Measurements from ENCODE around the gene GPC6. TPM values are rescaled to one million over a fixed set of nuclear protein-coding genes. Genes with fewer than 3 reads are reported as not detected.

The GPC6 gene
- total RNA-seq, 1 donor from 2014 or later: 5.5 TPM

DNA sequence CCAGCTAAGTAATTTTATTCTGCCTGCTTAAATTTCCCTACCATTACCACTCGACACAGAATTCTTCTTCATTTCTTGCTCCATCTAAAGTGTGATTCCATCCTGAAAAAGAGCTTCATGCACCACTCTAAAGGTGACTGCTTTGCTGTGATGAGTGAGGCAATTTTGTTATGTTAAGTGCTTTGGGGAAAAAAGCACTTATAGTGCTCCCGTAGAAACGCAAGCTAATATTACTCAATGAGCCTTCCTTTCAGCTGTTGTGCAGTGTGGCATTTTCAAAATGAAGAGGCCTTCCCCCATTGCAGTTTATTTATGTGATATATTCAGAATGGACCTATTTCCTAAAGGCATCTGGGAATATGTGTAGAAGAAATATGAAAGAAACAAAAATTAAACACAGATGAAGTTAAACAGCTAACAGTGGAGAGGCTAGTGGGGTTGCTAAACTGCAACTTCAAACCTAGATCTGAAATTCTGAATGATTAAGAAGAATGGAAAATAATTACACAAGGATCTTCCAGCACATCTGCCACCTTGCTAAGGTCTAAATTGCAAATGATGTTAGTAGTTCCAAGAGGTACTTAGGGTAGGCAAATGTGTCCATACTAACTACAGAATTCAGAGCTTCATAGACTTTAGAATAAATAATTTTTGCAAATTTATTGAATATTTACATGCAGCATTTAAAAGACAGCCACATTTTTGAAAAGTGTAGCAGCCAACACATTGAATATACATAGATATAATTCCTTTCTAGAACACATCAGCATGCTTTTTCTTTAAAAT, 1041.2 kb downstream of the GPC6 start:
- H3K4me3 ChIP-seq (ENCODE audit: low read depth, low read length): no peak overlapping the region
- no peak for DNase-seq (ENCODE audit: low read depth)
- no peaks in the 10 kb centered on the region for H3K27me3 ChIP-seq (ENCODE audit: control insufficient read depth, insufficient read depth, low read length)

DNA sequence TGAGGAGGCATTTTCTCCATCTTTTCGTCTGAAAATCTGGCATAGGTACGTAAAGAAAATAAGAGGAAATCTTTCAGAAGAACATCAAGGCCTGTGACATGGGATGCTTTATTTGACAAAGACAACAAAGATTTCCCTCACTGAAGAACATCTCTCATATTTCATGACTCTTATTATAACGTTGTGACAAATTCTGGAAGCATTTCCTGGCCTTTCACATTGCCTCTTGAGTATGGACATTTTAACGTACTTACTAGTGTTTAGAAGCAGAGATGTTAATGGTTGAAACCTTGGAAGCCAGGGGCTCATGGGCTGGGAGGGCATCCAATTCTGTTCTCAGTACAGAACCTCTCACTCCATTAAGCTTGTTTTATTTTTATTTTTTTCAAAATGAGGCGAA, 1042.1 kb downstream of the GPC6 start:
- H3K36me3 ChIP-seq (ENCODE audit: control insufficient read depth, insufficient read depth, low read length): no peaks in the 10 kb centered on the region
- H3K27me3 ChIP-seq (ENCODE audit: control insufficient read depth, insufficient read depth, low read length): no peaks in the 10 kb centered on the region
- no peak overlapping the region for H3K4me3 ChIP-seq (ENCODE audit: low read depth, low read length)
- no peak for FAIRE-seq
- TF ChIP-seq, protein P1, sequence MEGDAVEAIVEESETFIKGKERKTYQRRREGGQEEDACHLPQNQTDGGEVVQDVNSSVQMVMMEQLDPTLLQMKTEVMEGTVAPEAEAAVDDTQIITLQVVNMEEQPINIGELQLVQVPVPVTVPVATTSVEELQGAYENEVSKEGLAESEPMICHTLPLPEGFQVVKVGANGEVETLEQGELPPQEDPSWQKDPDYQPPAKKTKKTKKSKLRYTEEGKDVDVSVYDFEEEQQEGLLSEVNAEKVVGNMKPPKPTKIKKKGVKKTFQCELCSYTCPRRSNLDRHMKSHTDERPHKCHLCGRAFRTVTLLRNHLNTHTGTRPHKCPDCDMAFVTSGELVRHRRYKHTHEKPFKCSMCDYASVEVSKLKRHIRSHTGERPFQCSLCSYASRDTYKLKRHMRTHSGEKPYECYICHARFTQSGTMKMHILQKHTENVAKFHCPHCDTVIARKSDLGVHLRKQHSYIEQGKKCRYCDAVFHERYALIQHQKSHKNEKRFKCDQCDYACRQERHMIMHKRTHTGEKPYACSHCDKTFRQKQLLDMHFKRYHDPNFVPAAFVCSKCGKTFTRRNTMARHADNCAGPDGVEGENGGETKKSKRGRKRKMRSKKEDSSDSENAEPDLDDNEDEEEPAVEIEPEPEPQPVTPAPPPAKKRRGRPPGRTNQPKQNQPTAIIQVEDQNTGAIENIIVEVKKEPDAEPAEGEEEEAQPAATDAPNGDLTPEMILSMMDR (IDR thresholded peaks at IDR 0.05; ENCODE audit: insufficient read depth, low read length, severe bottlenecking): no peak
- no peak for DNase-seq (ENCODE audit: low read depth)

More for the DNA sequence above, 1041.2 kb downstream of the GPC6 start:
- FAIRE-seq: no peak
- TF ChIP-seq, protein P1 (IDR thresholded peaks at IDR 0.05; ENCODE audit: insufficient read depth, low read length, severe bottlenecking): no peak
- H3K36me3 ChIP-seq (ENCODE audit: control insufficient read depth, insufficient read depth, low read length): no peaks in the 10 kb centered on the region

DNA sequence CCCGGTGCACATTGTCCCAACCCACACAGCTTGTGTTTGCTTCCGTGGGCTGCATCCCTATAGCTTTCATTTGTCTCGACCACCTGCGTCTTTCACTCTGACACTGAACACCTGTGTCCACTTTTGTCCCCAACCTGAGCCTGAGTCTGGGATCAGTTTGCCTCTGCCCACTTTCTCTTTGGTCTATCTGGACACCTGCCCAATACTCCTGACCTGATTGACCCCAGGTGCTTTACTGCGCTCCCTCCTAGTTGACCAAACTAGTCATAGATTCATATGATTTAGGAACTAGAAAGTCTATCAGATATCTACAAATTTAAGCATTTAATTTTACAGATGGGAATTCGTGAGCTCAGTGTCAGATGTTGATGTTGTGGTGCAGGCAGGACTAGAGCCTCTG, 1043.0 kb downstream of the GPC6 start:
- TF ChIP-seq, protein P1 (IDR thresholded peaks at IDR 0.05; ENCODE audit: insufficient read depth, low read length, severe bottlenecking): no peak
- H3K4me3 ChIP-seq (ENCODE audit: low read depth, low read length): no peak overlapping the region
- H3K36me3 ChIP-seq (ENCODE audit: control insufficient read depth, insufficient read depth, low read length): no peaks in the 10 kb centered on the region
- H3K27me3 ChIP-seq (ENCODE audit: control insufficient read depth, insufficient read depth, low read length): no peaks in the 10 kb centered on the region
- FAIRE-seq (no peak), DNase-seq (ENCODE audit: low read depth) (no peak)

DNA sequence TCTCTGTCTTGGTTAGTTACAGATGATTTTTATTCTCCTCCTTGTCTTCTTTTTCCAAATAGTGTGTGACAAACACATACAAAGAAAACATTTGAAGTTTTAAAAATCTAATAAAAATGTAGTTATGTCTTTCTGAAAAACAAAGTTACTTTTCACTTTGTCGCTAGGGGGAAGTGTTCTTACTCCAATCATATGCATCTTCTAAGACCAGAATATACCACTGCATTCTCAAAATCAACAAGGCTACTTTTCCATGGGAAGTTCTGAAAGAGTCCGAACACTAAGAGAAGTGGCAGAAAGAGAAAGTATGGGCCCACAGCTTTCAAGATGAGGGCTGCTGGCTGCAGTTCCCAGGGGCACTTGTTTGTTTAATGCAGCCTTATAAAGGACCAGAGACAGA, 1043.9 kb downstream of the GPC6 start:
- TF ChIP-seq, protein P1 (IDR thresholded peaks at IDR 0.05; ENCODE audit: insufficient read depth, low read length, severe bottlenecking): no peak
- DNase-seq (ENCODE audit: low read depth) (no peak), FAIRE-seq (no peak)
- H3K27me3 ChIP-seq (ENCODE audit: control insufficient read depth, insufficient read depth, low read length): no peaks in the 10 kb centered on the region
- no peak overlapping the region for H3K4me3 ChIP-seq (ENCODE audit: low read depth, low read length)
- no peaks in the 10 kb centered on the region for H3K36me3 ChIP-seq (ENCODE audit: control insufficient read depth, insufficient read depth, low read length)

DNA sequence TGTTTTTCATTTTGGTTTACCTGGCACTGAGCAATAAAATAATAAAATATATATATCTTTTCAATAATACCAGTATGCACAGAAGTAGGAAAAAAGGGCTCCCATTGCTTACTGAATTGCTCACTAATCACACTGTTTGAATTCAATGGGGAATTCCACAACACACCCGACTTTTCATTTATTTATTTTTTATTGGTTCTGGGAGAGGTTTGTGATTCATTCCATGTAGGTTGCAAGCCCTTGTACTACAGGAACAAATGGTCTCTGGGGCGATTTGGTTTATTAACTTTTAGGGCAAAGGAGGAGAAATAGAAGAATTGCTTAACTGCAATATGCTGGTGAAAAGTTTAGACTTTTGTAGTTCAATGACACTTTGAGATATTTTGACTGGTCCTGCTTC, 1045.4 kb downstream of the GPC6 start:
- FAIRE-seq: no peak
- TF ChIP-seq, protein P1 (IDR thresholded peaks at IDR 0.05; ENCODE audit: insufficient read depth, low read length, severe bottlenecking): no peak
- no peaks in the 10 kb centered on the region for H3K36me3 ChIP-seq (ENCODE audit: control insufficient read depth, insufficient read depth, low read length)
- H3K4me3 ChIP-seq (ENCODE audit: low read depth, low read length): no peak overlapping the region
- H3K27me3 ChIP-seq (ENCODE audit: control insufficient read depth, insufficient read depth, low read length): no peaks in the 10 kb centered on the region
- no peak for DNase-seq (ENCODE audit: low read depth)

DNA sequence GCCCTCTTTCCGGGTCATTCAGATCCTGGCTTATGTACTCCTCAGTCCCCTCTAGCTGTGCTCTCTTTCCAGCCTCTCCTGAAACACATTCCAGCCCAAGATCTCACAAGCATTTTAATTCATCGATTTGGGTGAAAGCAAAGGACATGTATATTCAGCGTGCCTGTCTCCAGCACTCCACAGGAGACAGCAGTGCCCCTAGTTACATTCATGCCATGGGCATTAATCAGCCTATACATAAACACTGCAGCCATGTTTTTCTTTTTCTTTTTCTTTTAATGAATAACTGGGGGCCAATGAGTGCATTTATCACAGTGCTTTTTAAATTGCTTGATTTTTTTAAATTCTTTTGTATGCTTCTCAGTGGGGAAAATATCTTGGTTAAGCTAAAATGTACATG, 1053.7 kb downstream of the GPC6 start:
- Histone ChIP-seq H3K27me3 (ENCODE audit: control insufficient read depth, insufficient read depth, low read length) (no peaks in the 10 kb centered on the region), H3K36me3 (ENCODE audit: control insufficient read depth, insufficient read depth, low read length) (no peaks in the 10 kb centered on the region), H3K4me3 (ENCODE audit: low read depth, low read length) (no peak overlapping the region)
- TF ChIP-seq, protein P1 (IDR thresholded peaks at IDR 0.05; ENCODE audit: insufficient read depth, low read length, severe bottlenecking): no peak
- FAIRE-seq (no peak), DNase-seq (ENCODE audit: low read depth) (no peak)
